ENCODE measurements around the gene HCFC1R1. TPM values are rescaled to one million over a fixed set of nuclear protein-coding genes. Genes with fewer than 3 reads are reported as not detected.
A peak's percentile ranks its signal among the peaks of the same experiment; 100 is the strongest.

The HCFC1R1 gene
- total RNA-seq, 2 donors from 2014 or later: 26.6 to 31.4 TPM

DNA sequence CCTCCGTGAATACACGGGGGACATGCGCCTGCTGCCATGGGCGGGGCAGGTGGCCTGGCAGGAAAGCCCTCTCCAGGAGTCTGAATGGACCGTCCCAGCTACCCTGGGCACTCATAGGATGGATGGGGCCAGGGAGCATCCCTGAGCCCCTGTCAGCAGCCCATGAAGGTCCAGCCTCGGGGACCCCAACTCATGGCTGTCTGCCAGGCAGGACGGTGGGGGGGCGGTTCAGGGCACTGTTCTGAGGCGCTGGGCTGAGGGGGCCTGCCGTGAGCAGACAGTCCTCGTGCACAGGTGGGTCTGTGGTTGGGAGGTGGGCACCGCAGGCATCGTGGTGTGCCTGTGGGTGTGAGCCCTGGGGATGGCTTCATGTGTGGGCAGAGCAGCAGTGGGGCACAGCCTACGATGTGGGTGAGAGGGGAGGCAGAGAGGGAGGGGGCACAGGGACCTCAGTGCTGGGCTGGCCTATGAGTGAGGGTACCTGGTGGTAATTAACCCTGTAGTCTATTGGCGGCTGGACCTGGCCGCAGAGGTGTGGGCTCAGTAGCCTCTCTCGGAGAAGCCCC, 37.0 kb downstream of the HCFC1R1 start:
- DNase-seq (no peak), ATAC-seq (no peak)
- intact Hi-C loops (cut with DNase I, micrococcal nuclease): no loop called here

DNA sequence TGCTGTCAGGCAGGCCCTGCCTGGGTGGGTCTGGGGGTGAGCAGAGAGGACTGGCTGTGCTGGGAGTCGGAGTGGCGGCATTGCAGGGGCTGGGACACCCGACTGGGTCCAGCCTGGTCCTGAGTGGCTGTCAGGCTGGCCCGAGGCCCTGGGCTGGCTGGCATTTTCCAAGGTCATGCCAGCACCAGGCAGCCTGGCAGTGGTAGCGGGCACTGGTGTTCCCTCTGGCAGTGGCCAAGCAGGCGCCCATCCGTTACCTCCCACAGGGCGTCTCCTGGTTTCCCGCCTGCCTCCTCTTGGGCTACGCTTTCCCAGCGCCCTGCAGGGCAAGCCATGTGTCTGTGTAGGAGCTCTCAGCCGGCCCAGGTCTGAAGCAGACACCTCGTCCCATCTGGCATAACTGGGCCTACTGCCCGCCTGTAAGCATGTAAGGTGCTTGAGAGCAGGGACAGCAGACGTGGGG, 37.8 kb downstream of the HCFC1R1 start:
- no peak for ATAC-seq
- intact Hi-C loops (cut with DNase I, micrococcal nuclease): no loop called here
- DNase-seq: no peak

DNA sequence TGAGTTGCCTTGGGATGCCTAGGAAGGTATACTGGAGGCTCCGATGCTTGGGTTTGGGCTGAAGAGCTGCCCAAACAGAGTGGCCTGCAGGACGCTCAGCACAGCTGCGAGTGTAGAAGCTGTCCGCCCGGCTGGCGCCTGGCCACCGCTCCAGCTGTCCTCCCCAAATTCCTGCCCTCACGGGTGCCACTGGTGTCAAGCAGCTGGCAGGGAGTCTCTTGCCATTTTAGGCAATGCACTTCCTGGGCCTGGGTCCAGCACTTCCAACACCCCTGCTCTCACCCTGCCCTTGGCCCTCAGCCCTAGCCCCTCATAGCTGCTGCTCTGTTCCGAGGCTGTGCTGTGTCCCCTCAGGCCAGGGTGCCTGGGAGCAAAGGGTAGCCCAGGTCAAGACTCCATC, 38.3 kb downstream of the HCFC1R1 start:
- no peak for ATAC-seq
- intact Hi-C loops (cut with DNase I, micrococcal nuclease): no loop called here

DNA sequence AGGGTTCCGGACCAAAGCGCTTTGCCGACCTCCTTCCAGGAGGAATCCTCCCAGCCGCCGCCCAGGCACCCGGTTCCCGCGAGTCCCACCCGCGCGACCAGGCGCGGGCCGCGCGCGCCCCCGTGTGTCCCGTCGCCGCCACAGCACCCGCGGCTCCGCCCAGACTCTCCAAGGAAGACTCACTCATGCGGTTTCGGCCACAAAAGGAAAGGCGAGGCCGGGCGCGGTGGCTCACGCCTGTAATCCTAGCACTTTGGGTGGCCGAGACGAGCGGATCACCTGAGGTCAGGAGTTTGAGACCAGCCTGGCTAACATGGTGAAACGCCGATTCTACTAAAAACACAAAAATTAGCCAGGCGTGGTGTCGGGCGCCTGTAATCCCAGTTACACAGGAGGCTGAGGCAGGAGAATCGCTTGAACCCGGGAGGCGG, 40.0 kb downstream of the HCFC1R1 start:
- intact Hi-C loops (cut with DNase I, micrococcal nuclease): no loop called here
- peak; percentile 67 to 83 for DNase-seq
- ATAC-seq: peak; percentile 67

More for the DNA sequence above, 38.3 kb downstream of the HCFC1R1 start:
- no peak for DNase-seq

DNA sequence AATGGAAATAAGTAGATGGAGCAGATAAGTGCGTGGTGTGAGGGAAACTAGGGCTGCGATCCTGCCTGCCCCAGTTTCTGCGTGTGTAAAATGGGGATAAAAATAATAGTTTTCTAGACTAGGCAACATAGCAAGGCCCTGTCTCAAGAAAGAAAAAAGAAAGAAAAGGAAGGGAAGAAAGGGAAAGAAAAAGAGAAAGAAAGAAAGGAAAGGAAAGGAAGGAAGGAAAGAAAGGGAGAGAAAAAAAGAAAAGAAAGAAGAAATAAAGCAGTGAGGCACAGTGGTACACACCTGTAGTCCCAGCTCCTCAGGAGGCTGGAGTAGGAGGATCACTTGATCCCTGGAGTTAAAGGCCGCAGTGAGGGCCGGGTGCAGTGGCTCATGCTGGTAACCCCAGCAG, 41.3 kb downstream of the HCFC1R1 start:
- ATAC-seq (no peak), DNase-seq (no peak)
- intact Hi-C loops (cut with DNase I, micrococcal nuclease): no loop called here

DNA sequence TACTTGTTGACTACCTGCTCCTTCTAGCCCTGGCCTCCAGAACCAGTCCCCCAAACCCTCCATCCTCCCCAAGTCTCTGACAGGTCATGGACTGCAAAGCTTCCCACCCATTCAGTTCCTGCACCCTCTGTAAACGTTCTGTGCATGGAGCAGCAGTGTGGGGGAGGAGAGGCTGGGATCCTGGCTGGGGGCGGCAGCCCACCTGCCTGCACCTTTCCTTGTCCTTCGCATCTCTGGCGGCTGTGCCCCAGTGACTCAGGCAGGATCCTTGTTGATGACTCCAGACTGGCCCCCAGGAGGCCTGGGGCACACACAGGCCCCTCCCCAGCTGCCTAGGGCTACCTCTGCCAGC, 41.9 kb downstream of the HCFC1R1 start:
- DNase-seq (no peak), ATAC-seq (no peak)
- intact Hi-C loops (cut with DNase I, micrococcal nuclease): no loop called here

DNA sequence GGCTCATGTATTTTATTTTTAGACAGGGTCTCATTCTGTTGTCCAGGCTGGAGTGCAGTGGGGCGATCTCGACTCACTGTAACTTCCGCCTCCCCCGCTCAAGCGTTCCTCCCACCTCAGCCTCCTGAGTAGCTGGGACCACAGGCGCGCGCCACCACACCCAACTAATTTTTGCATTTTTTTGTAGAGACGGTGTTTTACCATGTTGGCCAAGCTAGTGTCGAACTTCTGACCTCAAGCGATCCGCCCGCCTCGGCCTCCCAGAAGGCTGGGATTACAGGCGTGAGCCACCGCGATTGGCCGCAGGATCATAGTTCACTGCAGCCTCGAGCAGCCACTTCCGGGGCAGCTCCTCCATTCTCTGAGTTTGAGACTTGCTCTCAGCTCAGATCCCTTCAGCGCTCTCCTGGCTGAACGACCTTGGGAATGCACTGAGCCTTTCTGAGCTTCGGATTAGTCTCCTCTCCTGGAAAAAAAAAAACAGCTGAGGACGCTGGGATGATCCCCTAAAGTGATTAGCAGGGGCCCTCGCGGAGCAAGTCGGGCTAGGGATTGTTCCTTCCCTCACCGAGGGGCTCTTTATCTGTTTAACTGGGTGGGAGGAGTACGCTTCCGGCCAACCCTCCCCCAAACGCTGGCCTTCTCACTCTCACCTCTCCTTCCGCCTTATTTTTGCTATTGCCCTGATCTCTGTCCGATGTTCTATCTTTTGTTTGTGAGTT, 42.4 kb downstream of the HCFC1R1 start:
- intact Hi-C loops (cut with DNase I, micrococcal nuclease): no loop called here
- DNase-seq (no peak), ATAC-seq (no peak)

DNA sequence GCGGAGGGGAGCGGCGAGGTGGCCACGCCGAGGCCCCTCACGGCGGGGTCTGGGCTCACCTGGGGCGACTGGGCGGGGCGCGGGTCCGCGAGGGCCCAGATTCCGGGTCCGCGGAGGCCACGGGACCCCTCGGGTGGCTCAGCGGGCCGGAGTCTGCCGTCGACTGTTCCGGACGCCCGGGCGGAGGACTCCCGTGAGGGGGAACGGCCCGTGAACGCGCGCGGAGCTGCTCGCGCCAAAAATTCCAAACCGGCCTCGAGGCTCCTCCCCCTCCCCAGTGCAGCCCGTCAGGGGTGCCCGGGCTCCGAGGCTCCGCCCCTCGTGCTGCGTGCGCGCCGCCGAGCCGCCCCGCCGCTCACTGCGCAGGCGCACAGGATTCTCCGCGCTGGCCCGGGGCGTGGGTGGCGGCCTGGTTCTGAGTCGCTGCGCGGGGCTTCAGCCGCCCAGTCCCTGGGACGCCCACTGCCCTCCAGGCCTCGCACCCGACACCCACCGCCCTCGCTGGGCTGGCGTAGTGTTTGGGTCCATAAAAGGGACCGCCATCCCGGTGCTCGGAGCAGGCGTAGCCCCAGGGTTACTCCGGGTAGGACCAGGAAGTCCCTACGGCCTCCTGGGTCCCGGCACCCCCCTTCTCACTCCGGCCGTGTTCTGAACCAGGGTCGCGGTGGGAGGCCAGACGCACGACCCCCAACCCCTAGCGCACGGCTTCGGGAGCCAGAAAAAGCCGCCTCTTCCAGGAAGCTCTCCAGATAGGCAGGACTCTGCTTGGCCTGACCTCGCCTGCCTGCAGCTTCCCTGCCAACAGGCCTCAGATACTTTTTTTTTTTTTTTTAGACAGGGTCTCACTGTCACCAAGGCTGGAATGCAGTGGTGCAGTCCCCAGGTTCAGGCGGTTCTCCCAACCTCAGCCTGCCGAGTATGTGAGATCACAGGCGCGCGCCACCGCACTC, 43.2 kb downstream of the HCFC1R1 start, which contains the start of gene PKMYT1:
Gene PKMYT1, minus strand, starts transcription at position 220 of the 950 bp plus-strand sequence. CDS start 789 bp downstream, outside the sequence.
- ATAC-seq (peak; percentile 85), DNase-seq (peak; percentile 84 to 95)
- intact Hi-C loops (cut with DNase I, micrococcal nuclease): no loop called here

DNA sequence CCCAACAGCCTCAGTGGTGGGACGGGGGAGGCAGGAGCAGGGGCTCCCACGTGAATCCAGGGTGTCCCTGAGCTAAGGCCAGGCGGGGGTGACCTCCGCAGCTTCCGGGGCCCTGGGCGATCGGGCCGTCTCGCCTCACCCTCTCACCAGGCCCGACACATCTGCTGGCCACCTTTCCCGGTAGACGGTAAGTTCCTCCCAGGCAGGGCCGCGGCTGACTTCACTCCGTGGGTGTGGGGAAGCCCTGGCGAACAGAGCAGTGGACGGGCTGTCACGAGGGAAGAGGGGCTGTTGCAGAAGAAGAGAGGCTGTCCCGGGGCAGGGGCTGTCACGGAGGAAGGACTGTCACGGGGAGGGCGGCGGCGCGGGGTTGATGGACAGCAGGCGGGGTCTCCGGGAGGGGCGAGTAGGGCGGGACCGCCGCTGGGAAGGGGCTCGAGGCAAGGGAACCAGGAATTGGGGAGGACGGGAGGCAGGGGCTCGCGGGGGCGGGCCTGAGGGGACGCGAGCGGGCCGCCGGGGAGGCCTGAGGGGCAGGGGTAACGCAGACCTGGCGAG, 44.0 kb downstream of the HCFC1R1 start:
- intact Hi-C loops (cut with DNase I, micrococcal nuclease): no loop called here
- ATAC-seq: no peak
- DNase-seq: peak in 1 of 2 donors; percentile 35

DNA sequence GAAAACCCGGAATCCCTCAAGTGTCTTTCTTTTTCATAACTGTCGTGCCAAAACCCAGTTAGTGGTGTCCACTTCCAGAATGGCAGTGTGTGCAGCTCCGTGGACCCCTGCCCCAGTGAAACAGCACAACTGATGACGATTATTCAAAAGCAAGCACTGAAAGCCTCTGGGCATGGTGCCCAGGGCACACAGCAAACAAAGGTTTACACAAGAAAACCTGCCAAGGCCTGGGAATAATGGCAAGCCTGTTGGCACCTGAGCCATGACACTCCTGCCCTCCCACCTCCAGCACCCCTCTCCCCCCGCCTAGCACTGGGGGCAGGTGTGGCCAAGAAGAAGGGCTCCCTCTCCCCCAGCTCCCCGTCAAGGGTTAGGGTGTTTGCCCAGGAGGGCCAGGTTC, 46.3 kb downstream of the HCFC1R1 start:
- ATAC-seq: peak; percentile 47
- intact Hi-C loops (cut with DNase I, micrococcal nuclease): no loop called here
- DNase-seq: peak; percentile 64 to 65

DNA sequence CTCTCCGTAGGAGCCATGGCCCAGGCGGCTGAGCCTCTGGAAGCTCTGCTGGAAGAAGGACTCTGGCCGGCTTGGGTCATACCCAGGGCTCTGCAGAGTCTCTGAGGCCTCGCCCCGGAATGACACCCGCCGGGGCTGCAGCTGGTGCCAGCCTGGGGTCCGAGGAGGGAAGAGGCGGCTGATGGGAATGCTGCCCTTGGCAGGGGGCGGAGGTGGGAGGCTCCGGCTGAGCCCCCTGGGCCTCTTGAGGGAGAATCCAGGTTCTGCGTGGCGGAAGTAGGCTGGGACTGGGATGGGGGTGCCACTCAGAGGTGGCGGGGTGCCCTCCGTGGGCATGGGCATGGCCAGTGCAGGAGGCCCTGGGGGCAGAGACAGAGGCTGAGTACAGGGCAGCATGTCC, 47.1 kb downstream of the HCFC1R1 start:
- no peak for ATAC-seq
- DNase-seq: no peak
- intact Hi-C loops (cut with DNase I, micrococcal nuclease): no loop called here

DNA sequence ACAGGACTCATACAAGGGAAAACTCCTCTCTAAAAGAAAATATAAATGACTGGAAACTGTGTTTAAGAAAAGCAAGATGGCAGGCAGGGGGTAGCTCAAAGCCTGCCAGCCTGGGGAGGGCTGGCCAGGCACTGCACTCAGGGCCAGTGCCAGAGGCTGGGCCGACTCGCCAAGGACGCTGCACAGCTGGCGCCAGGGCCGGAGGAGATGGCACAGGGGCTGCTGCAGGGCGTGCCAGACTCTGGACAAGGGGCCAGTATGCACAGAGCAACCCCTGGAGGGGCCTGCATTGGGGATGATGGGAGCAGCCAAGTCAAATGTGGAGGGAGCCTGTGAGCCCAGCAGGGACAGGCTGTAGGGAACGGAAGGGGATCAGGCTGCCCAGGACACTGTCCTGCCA, 47.5 kb downstream of the HCFC1R1 start:
- no peak for ATAC-seq
- intact Hi-C loops (cut with DNase I, micrococcal nuclease): no loop called here
- no peak for DNase-seq

DNA sequence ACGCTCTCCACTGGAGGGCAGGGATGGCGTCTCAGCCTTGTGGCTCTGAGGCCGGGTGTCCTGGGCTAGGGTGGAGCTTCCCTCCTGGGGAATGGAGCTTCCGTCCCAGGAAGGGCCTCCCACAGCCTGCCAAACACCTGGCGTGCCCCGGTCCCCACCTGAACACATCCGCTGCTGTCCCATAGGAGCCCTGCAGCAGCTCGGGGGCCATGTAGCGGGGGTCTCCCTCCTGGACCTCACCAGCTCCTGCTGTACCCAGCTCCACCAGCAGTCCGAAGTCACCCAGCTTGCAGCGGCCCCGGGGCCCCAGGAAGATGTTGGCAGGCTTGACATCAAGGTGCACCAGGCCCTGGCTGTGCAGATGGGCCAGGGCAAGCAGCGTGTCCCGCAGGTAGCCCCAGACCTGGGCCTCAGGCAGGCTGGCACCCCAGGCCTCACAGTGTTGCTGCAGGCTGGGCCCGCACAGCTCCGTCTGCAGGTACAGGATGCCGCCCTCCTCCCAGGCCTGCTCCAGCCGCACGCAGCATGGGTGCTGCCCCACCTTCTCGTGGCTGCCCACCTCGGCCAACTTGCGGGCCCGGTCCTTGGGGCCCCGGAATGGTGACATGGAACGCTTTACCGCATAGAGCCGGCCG, 48.5 kb downstream of the HCFC1R1 start:
- intact Hi-C loops (cut with DNase I, micrococcal nuclease): no loop called here
- no peak for ATAC-seq
- DNase-seq: no peak

DNA sequence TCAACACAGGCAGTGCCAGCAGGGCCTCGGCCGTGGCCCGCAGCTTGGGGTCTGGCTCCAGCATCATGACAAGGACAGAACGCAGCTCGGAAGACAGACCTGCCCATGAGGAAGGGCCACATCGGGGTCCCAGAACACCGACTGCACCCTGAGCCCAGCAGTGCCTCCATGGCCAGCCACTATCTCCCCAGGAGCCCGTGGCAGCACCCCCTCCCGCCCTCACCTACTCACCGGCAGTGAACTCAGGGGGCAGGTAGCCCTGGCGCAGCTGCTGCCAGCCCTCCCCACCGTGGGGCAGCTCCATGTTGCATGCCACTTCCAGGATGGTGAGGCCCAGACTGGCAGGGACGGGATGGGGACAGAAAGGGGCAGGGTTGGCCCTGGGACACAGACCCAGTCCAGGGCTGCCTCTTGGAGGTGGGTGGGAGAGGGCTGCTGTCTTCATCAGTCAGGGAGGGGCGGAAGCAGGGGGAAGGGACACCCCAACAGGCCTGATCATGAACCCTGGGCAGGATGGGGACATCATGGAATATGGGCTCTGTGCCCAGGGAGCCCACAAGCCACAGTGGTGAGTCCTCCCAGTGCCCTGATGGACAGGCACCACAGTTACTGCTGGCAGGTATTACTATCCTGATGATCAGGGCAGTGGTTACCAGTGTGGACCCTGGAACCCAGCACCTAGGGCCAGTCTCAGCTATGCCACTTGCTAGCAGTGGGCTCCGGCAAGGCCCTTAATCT, 49.3 kb downstream of the HCFC1R1 start:
- ATAC-seq: no peak
- no peak for DNase-seq
- intact Hi-C loops (cut with DNase I, micrococcal nuclease): no loop called here

DNA sequence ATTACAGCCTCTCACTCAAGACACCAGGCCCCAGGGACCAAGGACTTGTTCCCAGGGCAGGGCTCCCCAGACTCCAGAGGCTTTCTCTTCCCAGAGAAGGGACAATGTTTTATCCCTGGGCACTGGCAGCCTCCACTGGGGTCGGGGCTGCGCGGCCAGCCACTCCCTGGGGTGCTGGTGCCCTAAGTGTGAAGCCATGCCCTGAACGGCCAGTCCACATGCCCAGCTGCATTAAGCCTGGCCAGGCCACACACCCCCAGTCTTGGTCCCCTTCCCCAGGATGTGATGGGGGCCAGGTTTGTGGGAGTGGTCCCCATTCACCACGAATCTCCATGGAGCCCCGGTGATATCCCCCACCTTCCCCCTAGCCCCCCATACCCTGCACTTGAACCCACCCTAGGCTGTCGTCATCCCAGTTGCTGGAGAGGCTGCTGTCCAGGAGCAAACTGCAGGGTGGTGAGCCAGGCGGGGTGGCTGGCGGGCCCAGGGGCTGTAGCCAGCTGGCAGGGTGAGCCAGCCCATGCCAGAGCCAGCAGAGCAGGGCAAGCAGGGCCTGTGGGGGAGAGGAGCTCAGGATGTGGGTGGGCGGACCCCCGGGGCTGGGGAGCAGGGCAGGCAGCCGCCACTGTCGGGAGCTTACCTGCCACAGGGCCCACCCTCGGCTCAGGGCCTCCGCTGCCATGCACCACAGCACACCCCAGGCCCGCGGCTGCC, 50.0 kb downstream of the HCFC1R1 start:
- ATAC-seq (no peak), DNase-seq (no peak)
- intact Hi-C loops (cut with DNase I, micrococcal nuclease): no loop called here

DNA sequence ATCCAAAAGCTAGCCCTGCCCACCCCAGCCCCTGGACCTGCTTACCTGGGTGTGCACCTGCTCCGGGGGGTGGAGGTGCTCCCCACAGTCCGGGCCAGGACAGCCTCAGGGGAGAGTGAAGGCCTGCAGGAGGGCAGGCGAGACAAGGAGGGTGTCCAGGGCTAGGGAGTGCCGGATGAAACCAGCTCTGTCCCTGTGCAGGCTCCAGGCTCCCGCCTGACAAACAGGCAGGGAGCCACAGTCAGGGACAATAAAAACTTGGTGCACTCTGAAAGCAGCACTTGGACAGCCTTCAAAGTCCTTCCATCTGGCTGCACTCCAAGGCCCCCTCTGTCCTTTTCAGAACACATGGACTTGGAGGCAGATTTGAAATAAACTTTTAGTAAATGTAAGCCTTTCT, 50.6 kb downstream of the HCFC1R1 start:
- intact Hi-C loops (cut with DNase I, micrococcal nuclease): no loop called here
- no peak for DNase-seq
- ATAC-seq: no peak
